B cell (primary cell): ENCODE data around the gene MYL11. TPM values are rescaled to one million over a fixed set of nuclear protein-coding genes. Genes with fewer than 3 reads are reported as not detected.

Experiments used
- ATAC-seq: fragments of 200-7000 bp; cut with Tn5 transposase; one replicate; pipeline ENCODE4 v1.10.0; 2021; ENCODE audit warnings: low read depth, mild to moderate bottlenecking, moderate number of reproducible peaks, moderate library complexity
- CTCF ChIA-PET: fragments of 350-600 bp; sonication (Branson Sonifier 250); formaldehyde crosslinking; loops from one replicate; lab custom pipeline; 2021; ENCODE audit warnings: antibody characterized with exemption, inconsistent platforms; lab: Charles Lee
- POLR2A ChIA-PET: fragments of 350-600 bp; sonication (Branson Sonifier 250); formaldehyde crosslinking; loops from one replicate; lab custom pipeline; 2021; ENCODE audit warnings: antibody characterized with exemption; lab: Charles Lee
- DNase-seq: peaks from one replicate; pipeline ENCODE4 v3.0.0; 2013
- H2AFZ ChIP-seq: 2 replicates; pipeline ENCODE4 v1.6.1; 2012; ENCODE audit warnings: mild to moderate bottlenecking, low read depth, low read length; ENCODE audit not compliant: insufficient read depth, poor library complexity, severe bottlenecking
- H3K27ac ChIP-seq, 2 donors: 1 replicate in 1 of 2; 2 replicates in 1 of 2; pipeline ENCODE4 v1.5.1; 2012 to 2013; ENCODE audit warnings: low read length in 2 of 2, mild to moderate bottlenecking in 2 of 2, moderate library complexity in 1 of 2
- H3K27me3 ChIP-seq, 4 experiments: fragments of 200-600 bp in 1 of 4; sonication (generic) in 1 of 4; replicated peaks in 1 of 4; 1 replicate in 2 of 4; 2 replicates in 2 of 4; pipeline versions ENCODE4 v1.6.1 to v1.7.0; 2013 to 2016; ENCODE audit warnings: low read length in 3 of 4, mild to moderate bottlenecking in 2 of 4, mixed read lengths in 1 of 4, moderate library complexity in 1 of 4; ENCODE audit not compliant: insufficient read depth in 4 of 4, control insufficient read depth in 3 of 4; ENCODE audit errors: control extremely low read depth in 1 of 4
- H3K36me3 ChIP-seq, 2 experiments: replicated peaks in 1 of 2; 1 replicate in 1 of 2; 2 replicates in 1 of 2; pipeline versions ENCODE4 v1.6.1 to v1.7.1; 2013; ENCODE audit warnings: low read length in 1 of 2; ENCODE audit not compliant: insufficient read depth in 2 of 2, control insufficient read depth in 1 of 2; ENCODE audit errors: control extremely low read depth in 1 of 2, extremely low read depth in 1 of 2
- H3K4me1 ChIP-seq, 2 donors: fragments of 200-600 bp in 1 of 2; sonication (generic) in 1 of 2; 1 replicate in 1 of 2; 2 replicates in 1 of 2; pipeline versions ENCODE4 v1.5.1 to v1.6.1; 2013 to 2017; ENCODE audit warnings: low read length in 2 of 2; ENCODE audit not compliant: control insufficient read depth in 2 of 2, insufficient read depth in 2 of 2
- H3K4me2 ChIP-seq: replicated peaks from 2 replicates; pipeline ENCODE3; 2012; ENCODE audit warnings: mild to moderate bottlenecking, low read depth, low read length; ENCODE audit not compliant: poor library complexity, severe bottlenecking
- H3K4me3 ChIP-seq, 5 experiments: fragments of 200-600 bp in 1 of 5; sonication (generic) in 1 of 5; 1 replicate in 3 of 5; 2 replicates in 2 of 5; pipeline versions ENCODE4 v1.5.1 to v1.7.0; 2011 to 2016; ENCODE audit warnings: low read length in 4 of 5, mild to moderate bottlenecking in 4 of 5, low read depth in 2 of 5, control low read depth in 1 of 5, moderate library complexity in 1 of 5; ENCODE audit not compliant: insufficient read depth in 1 of 5; ENCODE audit errors: control extremely low read depth in 1 of 5, extremely low read depth in 1 of 5
- H3K79me2 ChIP-seq: fragments of 200-600 bp; sonication (generic); one replicate; pipeline ENCODE4 v1.6.0; 2016; ENCODE audit warnings: low read length; ENCODE audit not compliant: control insufficient read depth, insufficient read depth
- H3K9ac ChIP-seq: fragments of 200-600 bp; sonication (generic); 2 replicates; pipeline ENCODE4 v1.6.1; 2017; ENCODE audit warnings: mild to moderate bottlenecking, low read length, moderate library complexity
- H3K9me3 ChIP-seq, 3 donors: one replicate each; pipeline versions ENCODE4 v1.6.1 to v1.7.1; 2013; ENCODE audit warnings: low read length in 2 of 3; ENCODE audit not compliant: control insufficient read depth in 2 of 3, insufficient read depth in 1 of 3; ENCODE audit errors: control extremely low read depth in 1 of 3
- H4K20me1 ChIP-seq: 2 replicates; pipeline ENCODE4 v1.6.0; 2012; ENCODE audit warnings: mild to moderate bottlenecking, low read length; ENCODE audit not compliant: insufficient read depth, control insufficient read depth, poor library complexity, severe bottlenecking
- H3K27ac Mint-ChIP-seq: one replicate; pipeline ENCODE4 v1.8.0; 2021; ENCODE audit warnings: mixed read lengths
- H3K27me3 Mint-ChIP-seq: one replicate; pipeline ENCODE4 v1.8.0; 2021; ENCODE audit warnings: mixed read lengths
- H3K4me1 Mint-ChIP-seq: one replicate; pipeline ENCODE4 v1.8.0; 2021; ENCODE audit warnings: mixed read lengths
- H3K4me3 Mint-ChIP-seq: one replicate; pipeline ENCODE4 v1.8.0; 2021; ENCODE audit warnings: mixed read lengths
- H3K9me3 Mint-ChIP-seq: one replicate; pipeline ENCODE4 v1.8.0; 2022; ENCODE audit warnings: mixed read lengths; ENCODE audit not compliant: insufficient read depth
- EZH2 ChIP-seq: IDR thresholded peaks from 2 replicates; pipeline ENCODE4 v1.6.1; 2012; ENCODE audit warnings: borderline replicate concordance, low read depth, mild to moderate bottlenecking, moderate library complexity, low read length; ENCODE audit not compliant: insufficient read depth, poor library complexity, severe bottlenecking
- WGBS: methylation state at CpG from one replicate; pipeline ENCODE4 v1.1.5; 2013; ENCODE audit warnings: missing lambda C conversion rate; ENCODE audit not compliant: insufficient coverage; 5-methylcytosine and 5-hydroxymethylcytosine counted together
- intact Hi-C: fragments of 100-400 bp; cut with micrococcal nuclease; formaldehyde crosslinking; loops from one replicate; pipeline ENCODE4 v1.10.0; 2022
- polyA plus RNA-seq: library from polyadenylated mRNA; depleted of rRNA; stranded (reverse); fragments of >200 nt; gene quantifications from 2 replicates; pipeline ENCODE4 v1.2.3, GENCODE V29; 2012
- total RNA-seq, 2 donors: library from RNA; stranded (reverse); fragments of 120-200 nt in 1 of 2; gene quantifications; 1 replicate in 1 of 2; 2 replicates in 1 of 2; pipeline versions ENCODE4 v1.2.3 to v1.2.4, GENCODE V29; 2013 to 2022
- TF ChIP-seq, protein P1 (sequence below): fragments of 200-600 bp; IDR thresholded peaks from one replicate; pipeline ENCODE4 v1.8.0; 2022; ENCODE audit warnings: antibody characterized with exemption, mild to moderate bottlenecking

Gene MYL11
- total and polyA plus RNA-seq, 2 donors (not counting 1 experiment from before 2014, with no cell fraction given): 3.6 TPM; not detected in 1

DNA sequence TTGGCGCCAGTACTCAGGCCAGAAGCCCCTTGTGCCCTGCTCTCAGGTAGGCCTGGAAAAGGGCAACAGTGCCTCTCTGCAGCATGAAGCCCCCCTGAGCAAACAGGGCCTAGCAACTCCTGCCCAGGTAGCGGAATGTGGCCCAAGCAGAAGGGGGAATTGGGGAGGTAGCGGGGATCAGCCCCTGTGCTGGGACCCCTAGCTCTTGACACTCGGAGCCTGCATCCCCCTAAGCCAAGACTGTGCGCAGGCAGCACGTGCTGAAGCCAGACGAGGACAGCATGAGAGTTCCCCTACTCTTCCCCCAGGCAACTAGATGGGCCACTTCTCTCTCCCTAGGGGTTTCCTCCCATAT, 18.7 kb upstream of the MYL11 start:
- no peaks in the 10 kb centered on the region for H3K9me3 Mint-ChIP-seq
- H3K4me3 ChIP-seq: peak overlapping the region; percentile 82 to 99 (median 92)

More for the DNA sequence above, 18.7 kb upstream of the MYL11 start:
- Mint-ChIP-seq H3K4me1 (peaks cover 36% of the 10 kb centered on the region), H3K27ac (peak overlapping the region; percentile 95), H3K27me3 (no peaks in the 10 kb centered on the region), H3K4me3 (peak overlapping the region; percentile 92)
- TF ChIP-seq, protein P1, sequence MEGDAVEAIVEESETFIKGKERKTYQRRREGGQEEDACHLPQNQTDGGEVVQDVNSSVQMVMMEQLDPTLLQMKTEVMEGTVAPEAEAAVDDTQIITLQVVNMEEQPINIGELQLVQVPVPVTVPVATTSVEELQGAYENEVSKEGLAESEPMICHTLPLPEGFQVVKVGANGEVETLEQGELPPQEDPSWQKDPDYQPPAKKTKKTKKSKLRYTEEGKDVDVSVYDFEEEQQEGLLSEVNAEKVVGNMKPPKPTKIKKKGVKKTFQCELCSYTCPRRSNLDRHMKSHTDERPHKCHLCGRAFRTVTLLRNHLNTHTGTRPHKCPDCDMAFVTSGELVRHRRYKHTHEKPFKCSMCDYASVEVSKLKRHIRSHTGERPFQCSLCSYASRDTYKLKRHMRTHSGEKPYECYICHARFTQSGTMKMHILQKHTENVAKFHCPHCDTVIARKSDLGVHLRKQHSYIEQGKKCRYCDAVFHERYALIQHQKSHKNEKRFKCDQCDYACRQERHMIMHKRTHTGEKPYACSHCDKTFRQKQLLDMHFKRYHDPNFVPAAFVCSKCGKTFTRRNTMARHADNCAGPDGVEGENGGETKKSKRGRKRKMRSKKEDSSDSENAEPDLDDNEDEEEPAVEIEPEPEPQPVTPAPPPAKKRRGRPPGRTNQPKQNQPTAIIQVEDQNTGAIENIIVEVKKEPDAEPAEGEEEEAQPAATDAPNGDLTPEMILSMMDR: no peak
- TF ChIP-seq EZH2: no peak
- DNase-seq (no peak), ATAC-seq (no peak)
- peak overlapping the region; percentile 93 for H3K4me2 ChIP-seq
- H3K9ac ChIP-seq: peak overlapping the region; percentile 92
- peaks cover 44% of the 10 kb centered on the region for H3K79me2 ChIP-seq
- intact Hi-C loops: loop anchor here (1.0 kb wide), 4 partner anchors 14 to 39 kb away; partner anchors contain the start of genes TBC1D10B and ZNF48
- peaks cover 0 to 49% of the 10 kb centered on the region in 2 experiments for H3K36me3 ChIP-seq
- peak overlapping the region; percentile 84 to 94 for H3K27ac ChIP-seq
- H4K20me1 ChIP-seq: peaks cover 12% of the 10 kb centered on the region
- ChIA-PET CTCF (interaction anchor here (1.1 to 1.6 kb wide), 3 partner anchors 13 to 53 kb away, joined by 3 to 4 read pairs (median 4); partner anchors contain the start of gene TBC1D10B), POLR2A (interaction anchor here (1.2 to 2.8 kb wide), 4 partner anchors 13 to 62 kb away, joined by 3 to 7 read pairs (median 4); partner anchors contain the start of gene TBC1D10B)
- no peaks in the 10 kb centered on the region for H3K9me3 ChIP-seq
- no peaks in the 10 kb centered on the region for H3K27me3 ChIP-seq
- H2AFZ ChIP-seq: peak overlapping the region; percentile 94
- 56% methylated on average over 7 of the region's 7 CpGs for WGBS
- H3K4me1 ChIP-seq: peaks cover 15 to 28% of the 10 kb centered on the region in 2 donors
